Small intestine (tissue), 7 donors: ENCODE results near the gene IL31RA. TPM values are rescaled to one million over a fixed set of nuclear protein-coding genes. Genes with fewer than 3 reads are reported as not detected.

ENCODE experiments used
- DNase-seq, 2 donors: peaks; one replicate each; pipeline versions ENCODE4 v3.0.0 to v3.0.0-alpha.2; 2013
- FAIRE-seq: peaks from 2 replicates; lab custom pipeline; 2012; peaks lifted over from hg19 to GRCh38; lab: Jason Lieb, UNC
- H3K27ac ChIP-seq, 3 donors: one replicate each; pipeline ENCODE4 v1.5.1; 2013; ENCODE audit warnings: low read length in 2 of 3, mild to moderate bottlenecking in 2 of 3, control low read depth in 1 of 3, inconsistent platforms in 1 of 3, low read depth in 1 of 3, moderate library complexity in 1 of 3
- H3K27me3 ChIP-seq, 3 donors: one replicate each; pipeline ENCODE4 v1.6.1; 2013; ENCODE audit warnings: low read length in 3 of 3, inconsistent platforms in 1 of 3; ENCODE audit not compliant: control insufficient read depth in 3 of 3, insufficient read depth in 3 of 3
- H3K36me3 ChIP-seq, 3 donors: one replicate each; pipeline ENCODE4 v1.6.1; 2013; ENCODE audit warnings: low read length in 3 of 3, inconsistent platforms in 1 of 3, low read depth in 1 of 3, mild to moderate bottlenecking in 1 of 3, moderate library complexity in 1 of 3; ENCODE audit not compliant: control insufficient read depth in 3 of 3, insufficient read depth in 2 of 3
- H3K4me1 ChIP-seq, 3 donors: one replicate each; pipeline ENCODE4 v1.6.1; 2013; ENCODE audit warnings: low read length in 2 of 3, inconsistent platforms in 1 of 3, low read depth in 1 of 3, mild to moderate bottlenecking in 1 of 3, moderate library complexity in 1 of 3; ENCODE audit not compliant: control insufficient read depth in 3 of 3, insufficient read depth in 2 of 3
- H3K4me3 ChIP-seq, 3 donors: one replicate each; pipeline ENCODE4 v1.5.1; 2013; ENCODE audit warnings: low read length in 3 of 3, control low read depth in 1 of 3, inconsistent platforms in 1 of 3, low read depth in 1 of 3, mild to moderate bottlenecking in 1 of 3, moderate library complexity in 1 of 3
- H3K9me3 ChIP-seq, 2 donors: one replicate each; pipeline ENCODE4 v1.6.1; 2013; ENCODE audit warnings: low read depth in 1 of 2, low read length in 1 of 2; ENCODE audit not compliant: control insufficient read depth in 2 of 2, insufficient read depth in 1 of 2
- WGBS, 3 donors: extraction: QIAGEN DNeasy Blood & Tissue Kit; methylation state at CpG; one replicate each; pipeline ENCODE4 v1.1.7; 2013; 5-methylcytosine and 5-hydroxymethylcytosine counted together
- polyA plus RNA-seq, 4 donors: library from polyadenylated mRNA; stranded (reverse) in 3 of 4; unstranded in 1 of 4; fragments of 200-250 nt in 3 of 4; fragments of 120-200 nt in 1 of 4; gene quantifications; one replicate each; pipeline versions ENCODE4 v1.2.1 to v1.2.3, GENCODE V29; 2013
- donor health status: healthy with polysubstance abuse.
- donor health status: control.
- donor health status: control.
- donor health status: Bipolar disorder and iron deficiency.
- donor health status: healthy.

IL31RA gene
- polyA plus RNA-seq, 4 donors, result 0.04 TPM; not detected in 2

GRCh38 chr5:55907927-55908326 is 56.8 kb downstream of the IL31RA start:
- Histone ChIP-seq H3K27me3 (no peaks in the 10 kb centered on the region), H3K9me3 (no peaks in the 10 kb centered on the region), H3K36me3 (no peaks in the 10 kb centered on the region), H3K27ac (no peak overlapping the region), H3K4me1 (peaks cover 0 to 2% (median 0%) of the 10 kb centered on the region in 3 donors), H3K4me3 (no peak overlapping the region)
- WGBS, 3 donors, result 94 to 98% (median 97%) methylated on average over 7 of the region's 7 CpGs
- DNase-seq (no peak), FAIRE-seq (no peak)

GRCh38 chr5:55908804-55909203 is 57.6 kb downstream of the IL31RA start:
- DNase-seq (no peak), FAIRE-seq (no peak)
- H3K36me3 ChIP-seq, result no peaks in the 10 kb centered on the region
- 32 to 90% (median 52%) methylated on average over 1 of the region's 1 CpG for WGBS, 3 donors
- H3K27me3 ChIP-seq, result no peaks in the 10 kb centered on the region
- H3K27ac ChIP-seq, result no peak overlapping the region
- no peak overlapping the region for H3K4me3 ChIP-seq
- H3K4me1 ChIP-seq, result peaks cover 0 to 7% (median 1%) of the 10 kb centered on the region in 3 donors
- H3K9me3 ChIP-seq, result no peaks in the 10 kb centered on the region

GRCh38 chr5:55911784-55912653 is 60.9 kb downstream of the IL31RA start:
- no peak for DNase-seq
- no peak for FAIRE-seq
- no peak overlapping the region for H3K4me3 ChIP-seq
- no peaks in the 10 kb centered on the region for H3K36me3 ChIP-seq
- H3K27me3 ChIP-seq, result no peaks in the 10 kb centered on the region
- 85 to 92% (median 87%) methylated on average over 2 of the region's 2 CpGs for WGBS, 3 donors
- H3K9me3 ChIP-seq, result no peaks in the 10 kb centered on the region
- no peak overlapping the region for H3K27ac ChIP-seq
- peaks cover 0 to 20% (median 2%) of the 10 kb centered on the region in 3 donors for H3K4me1 ChIP-seq

- H3K27me3 ChIP-seq, result no peaks in the 10 kb centered on the region
- peaks cover 0 to 33% (median 2%) of the 10 kb centered on the region in 3 donors for H3K4me1 ChIP-seq
- no peaks in the 10 kb centered on the region for H3K9me3 ChIP-seq
- H3K36me3 ChIP-seq, result no peaks in the 10 kb centered on the region
- H3K27ac ChIP-seq, result peak overlapping the region in 1 of 3 donors; percentile 82
- FAIRE-seq, result no peak
- peak; percentile 39 to 68 for DNase-seq
- H3K4me3 ChIP-seq, result no peak overlapping the region
- 44 to 77% (median 66%) methylated on average over 10 of the region's 10 CpGs for WGBS, 3 donors
Measured at GRCh38 chr5:55913466-55914413, 62.6 kb downstream of the IL31RA start.

- 96 to 99% (median 97%) methylated on average over 2 of the region's 2 CpGs for WGBS, 3 donors
- H3K4me1 ChIP-seq, result peaks cover 0 to 33% (median 2%) of the 10 kb centered on the region in 3 donors
- DNase-seq (no peak), FAIRE-seq (no peak)
- H3K4me3 ChIP-seq, result no peak overlapping the region
- no peaks in the 10 kb centered on the region for H3K9me3 ChIP-seq
- no peak overlapping the region for H3K27ac ChIP-seq
- H3K27me3 ChIP-seq, result no peaks in the 10 kb centered on the region
- no peaks in the 10 kb centered on the region for H3K36me3 ChIP-seq
Measured at GRCh38 chr5:55914971-55915370, 63.8 kb downstream of the IL31RA start.

- Histone ChIP-seq H3K27ac (no peak overlapping the region), H3K4me3 (no peak overlapping the region), H3K27me3 (no peaks in the 10 kb centered on the region), H3K4me1 (peaks cover 0 to 33% (median 2%) of the 10 kb centered on the region in 3 donors), H3K36me3 (no peaks in the 10 kb centered on the region), H3K9me3 (no peaks in the 10 kb centered on the region)
- no peak for DNase-seq
- FAIRE-seq, result no peak
- 88 to 89% (median 88%) methylated on average over 3 of the region's 3 CpGs for WGBS, 3 donors
Measured at GRCh38 chr5:55915783-55916182, 64.6 kb downstream of the IL31RA start.

GRCh38 chr5:55916986-55917385 is 65.8 kb downstream of the IL31RA start:
- Histone ChIP-seq H3K27ac (no peak overlapping the region), H3K27me3 (no peaks in the 10 kb centered on the region), H3K36me3 (no peaks in the 10 kb centered on the region), H3K4me3 (no peak overlapping the region), H3K9me3 (no peaks in the 10 kb centered on the region), H3K4me1 (peaks cover 0 to 33% (median 2%) of the 10 kb centered on the region in 3 donors)
- DNase-seq (no peak), FAIRE-seq (no peak)
- 66 to 83% (median 76%) methylated on average over 10 of the region's 10 CpGs for WGBS, 3 donors

GRCh38 chr5:55917402-55918086 is 66.4 kb downstream of the IL31RA start:
- H3K36me3 ChIP-seq, result no peaks in the 10 kb centered on the region
- no peak for DNase-seq
- WGBS, 3 donors, result 91 to 94% (median 93%) methylated on average over 5 of the region's 5 CpGs
- no peak overlapping the region for H3K4me3 ChIP-seq
- no peaks in the 10 kb centered on the region for H3K27me3 ChIP-seq
- H3K9me3 ChIP-seq, result no peaks in the 10 kb centered on the region
- peak overlapping the region in 1 of 3 donors; percentile 41 for H3K27ac ChIP-seq
- peaks cover 0 to 31% (median 2%) of the 10 kb centered on the region in 3 donors for H3K4me1 ChIP-seq
- no peak for FAIRE-seq
